BE2C (cell line): Measurements from ENCODE around the gene GPR35.
"Not testable (repeated sequence)": the region's sequence is repeated elsewhere in the genome, so short reads cannot be mapped to it uniquely, and the experiment has no call there.

ENCODE experiments used
- DNase-seq: peaks from one replicate; pipeline ENCODE4 v3.0.0-alpha.2; 2020
- H3K27me3 ChIP-seq: fragments of 250-450 bp; sonication (Bioruptor Pico); 2 replicates; pipeline ENCODE4 v1.5.1; 2020; ENCODE audit warnings: mild to moderate bottlenecking
- H3K36me3 ChIP-seq: fragments of 250-450 bp; sonication (Bioruptor Pico); 2 replicates; pipeline ENCODE4 v1.5.1; 2020; ENCODE audit warnings: mild to moderate bottlenecking
- H3K4me1 ChIP-seq: fragments of 250-450 bp; sonication (Bioruptor Pico); 2 replicates; pipeline ENCODE4 v1.5.1; 2020
- H3K4me3 ChIP-seq: 2 replicates; pipeline ENCODE4 v1.5.1; 2011; ENCODE audit warnings: low read depth, low read length
- H3K9me3 ChIP-seq: fragments of 250-450 bp; sonication (Bioruptor Pico); 2 replicates; pipeline ENCODE4 v1.5.1; 2020
- TF ChIP-seq, protein P1 (sequence below): IDR thresholded peaks from 2 replicates; pipeline ENCODE4 v1.5.1; 2012; ENCODE audit warnings: mild to moderate bottlenecking, low read depth, low read length

GPR35 gene

DNA sequence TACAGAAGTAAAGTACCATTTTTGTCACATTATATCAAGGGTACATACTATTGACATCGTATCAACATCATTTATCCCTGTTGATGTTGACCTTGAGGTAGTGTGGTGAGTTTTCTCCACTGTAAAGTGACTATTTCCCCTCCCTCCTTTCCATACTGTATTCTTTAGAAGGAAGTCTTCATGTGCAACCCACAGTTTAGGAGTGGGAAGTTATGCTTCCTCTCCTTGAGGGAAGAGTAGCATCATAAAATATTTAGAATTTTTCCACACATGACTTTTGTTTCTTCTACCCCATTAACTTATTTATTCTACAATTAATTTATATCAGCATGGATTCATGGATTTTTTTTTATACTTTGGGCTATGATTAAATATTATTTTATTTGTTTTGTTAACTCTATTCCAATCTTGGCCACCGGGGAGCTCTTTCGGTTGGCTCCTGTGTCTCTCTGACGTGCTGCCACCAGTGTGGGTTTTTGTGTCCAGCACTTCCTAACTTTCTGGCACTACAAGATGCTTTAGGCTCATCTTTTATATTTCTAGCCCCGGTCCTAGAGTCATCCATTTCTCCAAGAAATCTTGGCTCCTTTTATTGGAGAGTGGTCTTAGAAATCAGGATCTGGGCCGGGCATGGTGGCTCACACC is 38.4 kb downstream of the GPR35 start:
- Histone ChIP-seq H3K36me3 (no peaks in the 10 kb centered on the region), H3K4me3 (no peak overlapping the region), H3K4me1 (no peaks in the 10 kb centered on the region), H3K27me3 (peaks cover 51% of the 10 kb centered on the region), H3K9me3 (no peaks in the 10 kb centered on the region)
- no peak for DNase-seq
- TF ChIP-seq, protein P1, sequence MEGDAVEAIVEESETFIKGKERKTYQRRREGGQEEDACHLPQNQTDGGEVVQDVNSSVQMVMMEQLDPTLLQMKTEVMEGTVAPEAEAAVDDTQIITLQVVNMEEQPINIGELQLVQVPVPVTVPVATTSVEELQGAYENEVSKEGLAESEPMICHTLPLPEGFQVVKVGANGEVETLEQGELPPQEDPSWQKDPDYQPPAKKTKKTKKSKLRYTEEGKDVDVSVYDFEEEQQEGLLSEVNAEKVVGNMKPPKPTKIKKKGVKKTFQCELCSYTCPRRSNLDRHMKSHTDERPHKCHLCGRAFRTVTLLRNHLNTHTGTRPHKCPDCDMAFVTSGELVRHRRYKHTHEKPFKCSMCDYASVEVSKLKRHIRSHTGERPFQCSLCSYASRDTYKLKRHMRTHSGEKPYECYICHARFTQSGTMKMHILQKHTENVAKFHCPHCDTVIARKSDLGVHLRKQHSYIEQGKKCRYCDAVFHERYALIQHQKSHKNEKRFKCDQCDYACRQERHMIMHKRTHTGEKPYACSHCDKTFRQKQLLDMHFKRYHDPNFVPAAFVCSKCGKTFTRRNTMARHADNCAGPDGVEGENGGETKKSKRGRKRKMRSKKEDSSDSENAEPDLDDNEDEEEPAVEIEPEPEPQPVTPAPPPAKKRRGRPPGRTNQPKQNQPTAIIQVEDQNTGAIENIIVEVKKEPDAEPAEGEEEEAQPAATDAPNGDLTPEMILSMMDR = no peak

DNA sequence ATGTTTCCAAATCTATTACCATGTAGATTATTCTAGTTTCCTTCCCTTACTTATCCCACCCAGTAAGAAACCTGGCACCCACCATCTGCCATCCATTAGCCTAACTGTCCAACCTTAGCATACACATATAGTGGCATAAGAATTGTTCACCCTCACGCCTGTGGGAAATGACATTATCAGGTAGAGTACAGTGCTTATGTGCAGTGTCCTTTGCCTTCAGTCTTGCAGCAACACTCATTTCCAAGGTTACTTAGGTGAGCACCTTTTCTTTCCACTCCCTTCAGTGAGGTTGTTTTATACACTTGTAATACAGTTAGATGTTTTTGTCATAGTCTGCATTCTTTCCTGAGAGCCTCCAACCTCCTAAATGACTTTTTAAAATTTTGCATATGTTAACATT is 39.3 kb downstream of the GPR35 start:
- TF ChIP-seq, protein P1 = no peak
- Histone ChIP-seq H3K9me3 (no peaks in the 10 kb centered on the region), H3K4me3 (no peak overlapping the region), H3K27me3 (peaks cover 46% of the 10 kb centered on the region), H3K36me3 (no peaks in the 10 kb centered on the region), H3K4me1 (no peaks in the 10 kb centered on the region)
- no peak for DNase-seq

DNA sequence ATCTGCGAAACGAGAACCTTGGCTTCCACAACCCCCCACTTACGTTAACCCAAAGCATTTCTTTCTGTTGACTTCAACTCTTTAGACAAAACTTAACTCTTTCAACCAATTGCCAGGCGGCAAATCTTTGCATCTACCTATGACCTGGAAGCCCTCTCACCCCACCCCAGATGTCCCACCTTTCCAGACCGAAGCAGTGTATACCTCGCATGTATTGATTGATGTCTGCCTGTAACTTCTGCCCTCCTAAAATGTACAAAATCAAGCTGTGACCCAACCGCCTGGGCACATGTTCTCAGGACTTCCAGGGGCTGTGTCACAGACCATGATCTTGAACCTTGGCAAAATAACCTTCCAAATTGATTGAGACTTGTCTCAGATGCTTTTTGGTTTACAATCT is 45.1 kb downstream of the GPR35 start:
- Histone ChIP-seq H3K36me3 (no peaks in the 10 kb centered on the region), H3K27me3 (peaks cover 67% of the 10 kb centered on the region), H3K4me3 (no peak overlapping the region), H3K4me1 (no peaks in the 10 kb centered on the region), H3K9me3 (no peaks in the 10 kb centered on the region)
- DNase-seq = no peak
- TF ChIP-seq, protein P1 = no peak

DNA sequence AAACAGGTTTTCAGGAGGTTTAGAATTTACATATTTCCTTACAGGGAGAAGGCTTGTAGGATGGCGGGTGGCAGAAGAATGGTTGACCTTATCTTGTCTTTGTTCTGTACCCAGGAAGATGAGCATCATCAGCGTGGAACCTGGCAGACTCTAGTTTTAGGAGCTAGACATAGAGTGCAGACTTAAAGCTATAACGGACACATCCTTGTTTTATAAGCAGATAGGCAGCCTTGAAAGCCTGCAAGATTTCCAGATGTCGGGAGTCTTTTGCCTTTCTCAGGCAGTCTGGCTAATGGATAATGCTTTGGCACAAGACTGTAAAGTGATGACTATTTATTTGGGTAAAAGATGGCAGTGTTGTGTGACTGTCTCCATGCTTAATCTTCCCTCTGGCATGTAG is 45.7 kb downstream of the GPR35 start:
- TF ChIP-seq, protein P1 = no peak
- H3K9me3 ChIP-seq = no peaks in the 10 kb centered on the region
- no peak for DNase-seq
- no peak overlapping the region for H3K4me3 ChIP-seq
- no peaks in the 10 kb centered on the region for H3K4me1 ChIP-seq
- H3K27me3 ChIP-seq = peaks cover 61% of the 10 kb centered on the region
- H3K36me3 ChIP-seq = no peaks in the 10 kb centered on the region

DNA sequence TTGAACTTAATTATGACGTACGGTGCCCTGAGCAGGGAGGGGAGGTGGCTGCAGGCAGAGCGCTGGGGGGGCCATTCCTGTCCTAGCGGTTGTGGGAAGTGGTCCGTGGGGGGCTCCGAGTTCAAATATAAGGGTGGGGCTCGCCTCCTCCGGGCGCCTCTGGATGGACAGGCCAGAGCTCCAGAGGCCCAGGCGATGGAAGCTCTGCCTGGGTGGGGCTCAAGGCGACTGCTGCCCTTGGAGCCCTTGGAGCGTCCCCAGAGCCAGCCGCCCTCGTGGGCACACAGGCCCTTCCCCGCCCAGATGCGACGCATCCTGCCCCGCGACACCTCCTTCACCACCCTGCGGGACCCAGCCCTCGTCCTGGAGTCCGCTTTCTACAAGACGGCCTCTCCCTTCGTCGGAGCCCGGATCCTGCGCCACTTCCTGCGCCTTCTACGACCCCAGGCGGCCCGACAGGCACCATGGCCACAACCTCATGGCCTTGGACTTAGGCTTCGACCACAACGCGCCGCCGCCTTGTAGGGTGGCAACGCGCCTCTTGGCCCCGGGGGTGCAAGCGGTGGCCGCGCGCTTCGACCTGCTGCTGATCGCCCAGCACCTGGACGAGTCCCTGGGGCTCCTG is 46.9 kb downstream of the GPR35 start:
- Histone ChIP-seq H3K27me3 (peaks cover 49% of the 10 kb centered on the region), H3K4me3 (no peak overlapping the region), H3K4me1 (no peaks in the 10 kb centered on the region), H3K36me3 (no peaks in the 10 kb centered on the region), H3K9me3 (no peaks in the 10 kb centered on the region)
- TF ChIP-seq, protein P1 = no peak
- DNase-seq = no peak

DNA sequence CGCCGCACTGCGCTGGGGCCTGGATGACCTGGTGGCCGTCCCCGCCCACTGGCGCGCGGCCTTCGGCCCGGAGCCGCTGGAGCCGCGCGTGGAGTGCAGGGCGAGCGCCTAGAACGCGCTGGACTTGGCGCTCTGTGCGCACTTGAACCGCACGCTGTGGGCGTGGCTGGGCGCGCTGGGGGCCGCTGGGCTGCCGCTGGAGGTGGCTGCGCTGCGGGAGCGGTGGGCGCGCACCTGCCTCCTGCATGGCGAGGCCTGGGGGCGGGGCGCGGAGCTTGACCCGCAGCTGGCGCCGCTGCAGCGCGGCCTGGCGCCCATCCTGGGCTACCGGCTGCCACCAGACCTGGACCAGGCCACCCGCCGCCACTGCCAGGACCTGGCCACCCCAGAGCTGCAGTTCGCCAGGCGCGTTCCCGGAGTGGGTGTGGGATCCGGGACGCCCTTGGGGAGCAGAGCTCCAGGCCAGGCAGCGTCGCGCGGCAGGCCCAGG is 47.5 kb downstream of the GPR35 start:
- H3K27me3 ChIP-seq = peaks cover 43% of the 10 kb centered on the region
- no peaks in the 10 kb centered on the region for H3K4me1 ChIP-seq
- no peaks in the 10 kb centered on the region for H3K36me3 ChIP-seq
- no peak for DNase-seq
- H3K4me3 ChIP-seq = no peak overlapping the region
- H3K9me3 ChIP-seq = no peaks in the 10 kb centered on the region
- TF ChIP-seq, protein P1 = no peak

DNA sequence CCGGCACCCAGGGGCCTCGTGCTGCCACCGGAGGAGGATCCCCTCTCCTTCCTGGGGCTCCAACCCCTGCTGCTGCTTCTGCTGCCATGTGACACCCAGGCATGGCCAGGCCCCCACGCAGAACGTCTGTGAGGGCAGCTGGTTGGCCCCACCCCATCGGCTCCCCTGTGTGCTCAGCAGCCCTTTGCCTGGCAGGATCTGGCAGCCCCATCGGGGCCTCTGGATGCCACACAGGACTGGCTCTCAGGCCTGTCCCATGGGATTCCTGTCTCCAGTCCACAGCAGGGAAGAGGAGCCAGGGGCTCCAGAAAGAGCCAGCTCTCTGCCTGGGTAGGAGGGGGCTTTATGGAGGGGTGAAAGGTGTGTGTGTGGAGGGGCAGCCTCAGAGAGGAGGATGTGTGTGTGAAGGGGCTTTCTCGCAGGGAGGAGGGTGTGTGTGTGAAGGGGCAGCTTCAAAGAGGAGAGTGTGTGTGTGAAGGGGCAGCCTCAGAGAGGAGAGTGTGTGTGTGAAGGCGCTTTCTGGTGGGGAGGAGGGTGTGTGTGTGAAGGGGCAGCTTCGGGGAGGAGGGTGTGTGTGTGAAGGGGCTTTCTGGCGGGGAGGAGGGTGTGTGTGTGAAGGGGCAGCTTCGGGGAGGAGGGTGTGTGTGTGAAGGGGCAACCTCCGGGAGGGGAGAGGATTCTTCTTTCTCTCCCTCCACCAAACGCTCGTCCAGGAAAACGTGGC is 49.3 kb downstream of the GPR35 start:
- H3K9me3 ChIP-seq, H3K36me3 ChIP-seq, H3K4me3 ChIP-seq, H3K4me1 ChIP-seq, DNase-seq: not testable (repeated sequence)
- H3K27me3 ChIP-seq = peaks cover 33% of the 10 kb centered on the region

DNA sequence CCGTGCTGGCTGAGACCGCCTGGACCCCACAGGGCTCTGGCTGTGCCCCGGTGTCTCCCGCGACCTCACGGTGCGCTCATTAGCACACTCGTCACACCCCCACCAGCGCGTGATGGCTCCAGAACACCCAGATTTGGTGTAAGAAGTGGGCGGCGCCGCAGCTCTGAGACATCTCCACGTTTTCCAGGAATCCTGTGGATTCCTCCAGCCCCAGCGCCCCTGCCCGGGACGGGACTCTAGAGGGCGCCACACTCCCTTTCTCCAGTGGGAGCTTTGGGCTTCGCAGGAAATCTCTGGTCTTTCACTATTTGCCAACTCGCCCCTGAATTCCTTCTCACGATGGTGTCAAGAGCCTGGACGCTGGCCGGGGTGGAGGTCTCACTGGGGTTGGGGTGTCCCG is 50.1 kb downstream of the GPR35 start:
- H3K9me3 ChIP-seq, DNase-seq, H3K4me3 ChIP-seq, H3K36me3 ChIP-seq, H3K4me1 ChIP-seq: not testable (repeated sequence)
- peaks cover 28% of the 10 kb centered on the region for H3K27me3 ChIP-seq

DNA sequence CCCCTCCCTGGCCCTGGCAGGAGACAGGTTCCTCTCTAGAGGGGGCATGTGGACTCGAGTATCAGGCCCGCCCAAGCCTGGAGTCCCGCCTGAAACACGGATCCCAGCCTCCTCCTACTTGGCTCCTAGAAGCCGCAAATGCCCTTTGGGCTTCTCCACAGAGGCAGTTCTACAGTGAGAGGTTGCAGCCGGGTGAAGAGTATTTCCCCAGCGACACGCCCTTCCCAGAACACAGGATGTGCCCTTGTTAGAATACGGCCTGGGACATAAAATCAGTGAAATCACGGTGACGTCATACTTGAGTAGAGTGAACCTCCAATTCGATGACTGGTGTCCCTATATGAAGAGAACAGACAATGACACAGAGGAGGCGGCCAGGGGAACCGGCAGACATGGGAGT is 52.8 kb downstream of the GPR35 start:
- not testable (repeated sequence) for H3K4me1 ChIP-seq

More for the DNA sequence above, 52.8 kb downstream of the GPR35 start:
- not testable (repeated sequence) for H3K9me3 ChIP-seq, H3K36me3 ChIP-seq, H3K4me3 ChIP-seq, H3K27me3 ChIP-seq, DNase-seq
